GM19238 (cell line): Measurements from ENCODE around the gene SIGLEC14.
"Not testable (repeated sequence)": the region's sequence is repeated elsewhere in the genome, so short reads cannot be mapped to it uniquely, and the experiment has no call there.

Experiments
- DNase-seq: peaks from one replicate; pipeline ENCODE4 v3.0.0; 2011; ENCODE audit warnings: low spot score; ENCODE audit not compliant: insufficient read length

Gene SIGLEC14

DNA sequence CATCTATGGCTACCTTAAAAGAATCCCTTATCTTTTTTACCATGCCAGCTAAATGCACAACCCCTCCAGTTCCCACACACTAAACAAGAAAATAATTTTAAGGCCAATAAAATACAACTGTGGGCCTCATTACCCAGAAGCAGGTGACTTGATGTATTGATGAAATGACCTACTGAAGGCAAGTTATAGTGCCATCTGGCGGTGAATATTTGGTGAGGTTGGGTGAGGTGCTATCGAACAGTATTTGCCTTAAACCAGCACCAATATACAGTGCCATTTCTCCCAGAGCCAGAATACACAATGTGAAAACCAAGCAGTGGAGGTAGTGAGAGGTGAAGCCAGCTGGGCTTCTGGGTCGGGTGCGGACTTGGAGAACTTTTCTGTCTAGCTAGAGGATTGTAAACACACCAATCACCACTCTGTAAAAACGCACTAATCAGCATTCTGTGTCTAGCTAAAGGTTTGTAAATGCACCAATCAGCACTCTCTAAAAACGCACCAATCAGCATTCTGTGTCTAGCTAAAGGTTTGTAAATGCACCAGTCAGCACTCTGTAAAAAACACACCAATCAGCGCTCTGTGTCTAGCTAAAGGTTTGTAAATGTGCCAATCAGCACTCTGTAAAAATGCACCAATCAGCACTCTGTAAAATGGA, 29.4 kb upstream of the SIGLEC14 start:
- not testable (repeated sequence) for DNase-seq

DNA sequence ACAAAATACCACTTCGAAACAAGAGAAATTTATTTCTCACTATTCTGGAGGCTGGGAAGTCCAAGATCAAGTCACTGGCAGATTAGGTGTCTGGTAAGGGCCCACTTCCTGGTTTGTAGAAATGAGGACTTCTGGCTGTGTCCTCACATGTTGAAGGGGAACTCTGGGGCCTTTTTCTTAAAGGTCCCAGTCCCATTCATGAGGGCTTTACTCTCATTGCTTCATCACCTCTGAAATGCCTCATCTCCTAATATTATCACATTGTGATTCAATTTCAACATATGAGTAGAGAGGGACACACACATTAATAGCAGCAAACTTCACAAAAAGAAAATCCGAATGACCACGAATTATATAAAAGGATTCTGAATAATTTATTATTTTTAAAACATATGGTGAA, 21.6 kb upstream of the SIGLEC14 start:
- no peak for DNase-seq

DNA sequence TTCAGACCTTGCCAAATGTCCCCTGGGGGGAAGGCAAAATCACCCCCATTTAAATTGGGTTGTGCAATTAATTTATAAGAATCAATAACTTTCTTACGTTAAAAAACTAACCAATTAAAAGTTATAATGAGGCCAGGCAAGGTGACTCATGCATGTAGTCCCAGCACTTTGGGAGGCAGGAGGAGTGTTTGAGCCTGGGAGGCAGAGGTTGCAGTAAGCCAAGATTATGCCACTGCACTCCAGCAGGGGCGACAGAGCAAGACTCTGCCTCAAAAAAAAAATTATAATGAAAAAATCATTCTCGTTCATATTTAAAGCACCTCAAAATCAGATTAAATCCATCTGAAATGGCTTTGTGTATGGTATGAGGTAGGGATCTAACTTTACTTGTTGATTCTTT, 18.4 kb upstream of the SIGLEC14 start:
- DNase-seq, result no peak

DNA sequence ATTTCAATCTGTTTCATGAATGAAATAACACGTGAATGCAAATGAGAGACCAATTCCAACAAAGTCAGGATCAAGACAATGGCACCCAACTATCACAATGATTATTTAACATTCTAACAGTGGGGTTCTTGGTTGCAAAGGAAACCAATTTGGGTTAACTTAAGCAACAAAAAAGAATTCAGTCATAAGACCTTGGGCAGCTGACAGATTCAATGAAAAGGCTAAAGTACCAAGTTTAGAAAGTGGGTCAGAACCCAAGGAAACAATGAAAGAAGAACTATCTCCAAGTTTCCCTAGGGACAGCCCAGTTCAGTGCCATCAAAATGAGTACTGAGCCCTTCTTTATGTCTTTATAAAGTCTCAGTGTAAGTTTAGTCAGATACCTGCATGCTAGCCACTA, 17.5 kb upstream of the SIGLEC14 start:
- no peak for DNase-seq

DNA sequence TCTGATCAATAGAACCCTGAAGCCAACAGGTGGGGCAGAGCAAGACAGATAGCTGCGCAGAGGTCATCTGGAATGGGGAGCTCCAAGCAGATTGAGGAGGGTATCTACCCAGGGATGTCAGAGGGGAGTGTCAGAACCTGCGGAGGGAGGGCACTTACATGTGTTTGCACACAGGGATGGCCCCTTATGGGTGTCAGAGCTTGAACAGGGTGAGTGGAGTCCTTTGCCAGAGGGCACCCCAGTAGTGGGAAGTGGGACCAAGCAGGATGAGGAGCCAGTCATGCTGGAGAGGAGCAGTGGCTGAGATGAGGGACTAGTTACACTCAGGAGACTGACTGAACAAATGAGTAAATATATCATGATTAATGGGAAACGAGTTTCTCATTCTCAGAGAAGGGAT, 17.0 kb upstream of the SIGLEC14 start:
- no peak for DNase-seq

DNA sequence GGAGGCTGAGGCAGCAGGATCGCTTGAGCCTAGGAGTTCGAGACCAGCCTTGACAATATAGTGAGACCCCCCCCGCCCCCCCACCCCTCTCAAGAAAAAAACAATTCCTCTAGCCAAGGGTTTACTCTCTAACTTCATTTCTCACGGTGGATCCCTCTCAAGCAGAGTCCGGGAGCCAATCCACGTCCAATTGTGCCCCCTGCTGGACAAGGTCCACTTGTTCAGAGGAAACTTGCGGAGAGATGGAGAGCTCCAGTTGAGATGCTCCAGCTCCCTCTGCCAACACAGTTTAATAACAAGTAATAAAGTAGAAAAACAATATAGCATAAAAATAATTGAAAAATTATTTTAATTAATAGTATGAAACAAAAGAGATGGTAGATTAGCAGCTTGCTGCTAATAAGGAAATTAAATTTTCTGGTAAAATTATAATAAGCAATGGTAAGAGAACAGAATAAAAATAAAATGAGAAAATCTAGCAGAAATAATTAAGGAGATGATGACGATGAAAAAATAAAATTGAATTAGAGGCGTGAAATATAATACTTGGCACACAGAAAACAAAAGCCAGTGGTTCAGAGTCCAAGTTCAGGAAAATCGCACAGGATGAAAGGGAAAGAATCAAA, 14.5 kb upstream of the SIGLEC14 start:
- DNase-seq, result peak; percentile 39

DNA sequence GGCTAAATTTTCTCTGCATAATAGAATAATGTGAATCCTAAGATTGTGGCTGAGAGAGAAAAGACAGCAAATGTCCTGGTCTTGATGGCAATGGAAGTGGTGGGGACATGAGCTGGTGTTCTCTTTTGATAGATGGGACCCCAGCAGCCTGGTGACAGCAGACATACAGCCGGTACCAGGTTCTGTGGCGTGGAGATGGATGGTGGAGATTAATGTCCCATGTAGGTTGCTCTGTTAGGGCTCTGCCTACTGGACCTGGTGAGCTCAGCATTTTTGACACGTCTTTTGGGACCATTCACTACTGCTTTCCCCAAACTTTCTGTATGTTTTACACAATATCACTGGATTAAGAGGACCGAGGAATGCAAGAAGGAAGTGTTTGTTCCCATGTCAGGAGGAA, 8.2 kb upstream of the SIGLEC14 start:
- no peak for DNase-seq

DNA sequence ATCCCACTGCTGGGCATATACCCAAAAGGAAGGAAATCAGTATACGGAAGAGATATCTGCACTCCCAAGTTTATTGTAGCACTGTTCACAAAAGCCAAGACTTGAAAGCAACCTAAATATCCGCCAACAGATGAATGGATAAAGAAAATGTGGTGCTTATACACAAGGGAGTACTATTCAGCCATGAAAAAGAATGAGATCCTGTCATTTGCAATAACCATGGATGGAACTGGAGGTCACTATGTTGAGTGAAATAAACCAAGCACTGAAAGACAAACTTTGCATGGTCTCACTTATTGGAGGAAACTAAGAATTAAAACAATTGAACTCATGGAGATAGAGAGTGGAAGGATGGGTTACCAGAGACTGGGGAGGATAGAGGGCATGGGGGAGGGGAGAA, 6.5 kb upstream of the SIGLEC14 start:
- no peak for DNase-seq

DNA sequence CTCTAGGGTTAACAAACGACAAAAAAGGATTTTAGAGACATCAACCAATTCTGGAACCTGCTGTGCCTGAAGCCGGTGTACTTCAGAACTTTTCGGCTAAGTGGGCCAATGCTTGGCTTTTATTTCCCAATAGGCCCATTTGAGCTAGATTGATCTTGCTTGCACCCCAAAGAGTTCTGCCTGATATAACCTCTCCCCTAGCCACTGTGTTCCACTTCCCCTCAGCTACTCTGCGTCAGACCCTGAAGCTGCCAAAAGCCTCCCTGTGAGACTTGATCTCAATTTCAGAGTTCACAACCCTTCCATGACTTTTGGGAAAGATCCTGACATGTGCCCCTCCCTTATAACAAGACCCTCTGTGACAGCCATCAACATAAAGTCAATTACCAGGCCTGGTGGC, 5.6 kb upstream of the SIGLEC14 start:
- no peak for DNase-seq

DNA sequence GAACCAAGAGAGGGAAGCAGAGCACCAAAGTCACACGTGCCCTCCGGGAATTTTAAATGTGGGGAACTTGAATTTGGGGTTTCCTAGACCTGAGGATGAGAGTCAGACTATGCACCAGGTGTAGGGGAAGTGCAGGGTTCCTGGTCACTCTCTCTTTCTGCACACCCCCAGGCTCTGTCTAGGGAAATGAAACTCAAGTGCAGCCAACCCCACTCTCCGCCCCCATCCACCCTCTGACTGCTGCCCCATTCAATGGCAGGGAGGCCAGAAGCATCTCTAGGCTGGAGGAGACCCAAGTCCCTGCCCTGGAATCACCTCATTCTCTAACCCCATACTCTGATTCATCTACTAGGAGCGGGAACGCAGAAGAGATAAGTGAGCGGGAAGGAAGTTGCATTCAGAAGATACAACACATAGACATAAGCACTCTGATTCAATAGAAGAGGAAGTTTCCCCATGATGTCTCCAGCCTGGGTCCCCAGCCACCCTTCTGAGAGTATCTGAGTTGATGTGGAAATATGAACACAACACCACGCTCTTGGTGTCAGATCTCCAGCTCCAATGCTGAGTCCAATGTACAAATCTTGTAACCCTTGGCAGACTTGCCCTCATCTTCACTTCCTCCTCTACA, 4.7 kb upstream of the SIGLEC14 start:
- peak; percentile 36 for DNase-seq

DNA sequence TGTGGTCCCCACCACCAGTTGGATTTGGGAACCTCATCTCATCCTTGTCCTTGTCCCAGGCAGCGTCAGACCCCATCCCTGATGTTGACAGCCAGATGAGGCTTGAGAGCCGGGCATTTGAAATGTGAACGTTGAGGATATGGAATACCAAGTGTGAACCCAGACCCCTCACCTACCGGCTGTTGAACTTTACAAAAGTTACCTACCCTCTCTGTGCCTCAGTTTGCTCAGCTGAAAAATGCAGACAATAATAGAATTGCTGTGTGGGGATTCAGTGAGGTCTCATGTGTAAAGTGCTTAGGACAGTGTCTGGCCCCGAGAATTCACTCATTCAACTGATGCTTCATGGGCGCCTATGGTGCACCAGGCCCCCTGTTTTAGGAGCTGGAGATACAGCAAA, 693 bp upstream of the SIGLEC14 start:
- DNase-seq, result no peak

DNA sequence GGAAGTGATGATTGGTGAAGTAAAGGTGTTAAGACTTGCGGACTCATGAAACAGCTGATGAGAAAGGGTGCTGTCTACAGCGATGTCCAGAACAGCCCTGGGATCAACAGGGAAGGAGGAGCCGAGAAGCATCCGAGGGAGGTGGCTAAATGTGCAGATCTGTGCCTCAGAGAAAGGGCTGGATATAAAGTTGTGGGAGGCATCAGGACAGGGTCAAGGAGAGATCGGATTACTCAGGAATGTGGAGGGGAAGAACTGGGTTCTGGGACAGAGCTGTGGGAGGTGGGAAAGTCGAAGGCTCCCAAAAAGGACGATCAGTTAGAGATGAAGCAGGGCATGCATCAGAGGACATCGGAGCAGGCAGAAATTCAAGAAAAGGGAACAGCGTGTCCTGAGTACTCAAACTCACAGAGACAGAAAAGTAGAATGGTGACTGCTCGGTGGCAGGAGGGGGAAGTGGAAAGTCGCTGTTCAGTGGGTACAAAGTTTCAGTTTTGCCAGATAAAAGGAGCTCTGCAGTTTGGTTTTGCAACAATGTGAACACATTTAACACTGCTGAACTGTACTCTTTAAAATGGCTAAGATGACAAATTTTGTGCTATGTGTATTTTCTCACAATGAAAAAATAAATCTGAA, 1.9 kb downstream of the SIGLEC14 start:
- DNase-seq, result no peak

DNA sequence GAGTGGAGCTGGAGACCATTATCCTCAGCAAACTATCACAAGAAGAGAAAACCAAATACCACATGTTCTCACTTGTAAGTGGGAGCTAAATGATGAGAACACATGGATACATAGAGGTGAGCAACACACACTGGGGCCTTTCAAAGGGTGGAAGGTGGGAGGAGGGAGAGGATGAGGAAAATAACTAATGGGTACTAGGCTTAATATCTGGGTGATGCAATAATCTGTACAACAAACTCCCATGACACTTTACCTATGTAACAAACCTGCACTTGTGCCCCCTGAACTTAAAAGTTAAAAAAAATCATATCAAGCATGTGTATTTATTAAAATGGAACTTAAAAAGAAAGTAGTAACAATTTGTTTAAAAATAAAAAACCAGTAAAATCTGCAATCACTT, 5.0 kb downstream of the SIGLEC14 start:
- DNase-seq, result no peak

DNA sequence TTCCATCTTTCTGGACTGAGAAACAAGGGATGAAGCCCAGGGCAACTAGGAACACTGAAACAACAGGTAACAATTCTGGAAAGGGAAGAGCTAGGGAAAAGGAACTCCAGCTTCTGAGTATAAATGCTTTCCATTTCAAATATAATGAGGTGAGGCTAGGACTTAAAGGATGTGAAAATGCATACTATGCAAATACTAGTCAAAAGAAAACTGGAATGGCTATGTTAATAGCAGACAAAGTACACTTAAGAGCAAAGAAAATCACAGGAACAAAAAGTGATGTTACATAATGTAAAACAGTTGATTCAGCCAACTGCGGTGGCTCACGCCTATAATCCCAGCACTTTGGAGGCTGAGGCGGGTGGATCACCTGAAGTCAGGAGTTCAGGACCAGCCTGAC, 6.2 kb downstream of the SIGLEC14 start:
- no peak for DNase-seq

DNA sequence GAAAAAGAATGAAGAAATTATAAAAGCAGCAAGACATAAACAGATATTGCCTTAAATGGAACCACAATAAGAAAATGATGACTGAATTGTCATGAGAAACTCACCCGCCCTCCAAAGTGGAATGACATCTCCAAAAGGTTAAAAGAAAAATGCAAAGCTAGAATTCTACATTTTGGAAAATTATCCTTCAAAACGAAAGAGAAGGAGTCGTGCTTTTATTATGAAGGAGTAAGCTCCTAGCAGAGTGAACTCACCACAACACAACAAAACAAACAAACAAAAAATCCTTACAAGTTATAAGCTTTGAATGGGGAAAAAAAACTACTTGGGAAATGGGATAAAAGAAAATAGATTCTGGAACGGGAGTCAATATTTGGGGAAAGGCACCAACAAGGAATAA, 6.7 kb downstream of the SIGLEC14 start:
- no peak for DNase-seq

DNA sequence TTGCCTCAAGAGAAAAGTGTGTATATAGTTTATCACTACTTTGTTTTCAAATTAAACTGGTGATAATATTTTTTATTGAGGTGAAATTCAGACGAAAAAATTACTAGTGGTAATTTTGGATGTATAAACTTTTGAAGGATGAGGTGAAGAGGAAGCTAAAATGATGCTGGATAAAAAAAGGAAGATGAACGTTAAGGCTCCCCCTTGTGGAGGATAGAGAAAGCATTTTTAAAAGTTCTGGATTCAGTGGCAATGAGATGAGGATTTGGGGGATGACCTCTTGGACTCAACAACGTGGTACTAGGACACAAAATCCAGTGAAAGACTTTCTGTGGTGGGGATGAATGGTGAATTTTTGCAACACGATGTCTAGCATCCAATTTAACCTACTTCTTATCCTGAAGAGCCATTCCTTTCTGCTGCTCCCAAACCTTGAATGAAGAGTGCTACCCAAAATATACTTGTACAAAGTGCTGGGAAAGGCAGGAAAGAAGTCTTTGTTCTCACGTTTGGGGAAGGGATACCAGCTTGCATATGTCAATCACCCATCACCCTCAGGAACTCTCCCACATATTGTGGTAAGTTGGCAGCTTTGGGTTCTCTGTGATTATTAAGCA, 9.2 kb downstream of the SIGLEC14 start:
- no peak for DNase-seq

DNA sequence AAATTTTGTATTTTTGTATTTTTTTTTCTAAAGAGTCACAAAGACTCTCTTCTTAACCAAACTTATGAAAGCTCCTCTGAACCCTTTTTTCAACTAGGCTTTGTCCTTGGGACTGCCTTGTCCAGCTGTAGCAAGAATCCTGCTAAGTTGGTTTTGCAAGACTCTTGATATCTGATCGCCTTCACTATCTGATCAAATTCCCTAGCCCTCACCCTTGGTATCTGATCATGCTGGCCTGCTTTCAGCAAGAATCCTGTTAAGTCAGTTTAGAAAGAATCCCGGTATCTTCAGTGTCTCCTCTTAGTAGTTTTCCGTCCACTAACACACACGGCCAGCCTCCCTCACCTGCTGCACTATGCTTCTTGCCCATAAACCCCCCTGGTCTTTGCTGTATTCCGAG, 14.5 kb downstream of the SIGLEC14 start:
- no peak for DNase-seq

DNA sequence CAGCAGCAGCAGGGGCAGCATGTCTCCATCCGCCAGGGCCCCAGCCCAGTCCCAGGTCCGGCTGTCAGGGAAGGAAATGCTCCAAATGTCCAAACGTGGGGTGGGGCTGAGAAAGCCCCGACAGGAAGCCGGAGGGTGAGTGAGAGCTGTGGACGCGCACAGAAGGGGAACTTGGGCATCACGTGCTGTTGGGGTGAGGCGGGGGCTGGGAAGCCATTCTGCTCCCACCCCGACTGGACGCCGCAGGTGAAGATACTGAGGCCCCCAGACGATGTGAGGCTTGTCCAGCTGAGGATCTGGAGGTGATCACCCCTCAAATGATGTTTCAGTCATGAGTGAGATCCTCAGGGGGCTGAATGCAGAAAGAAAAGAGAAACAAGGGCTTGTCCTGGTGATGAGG, 16.3 kb downstream of the SIGLEC14 start, which contains the start of gene SIGLEC5:
Gene SIGLEC5 (minus strand): TSS at position 87 of the 400 bp plus-strand sequence. CDS start 66 bp downstream, at position 21.
- not testable (repeated sequence) for DNase-seq

DNA sequence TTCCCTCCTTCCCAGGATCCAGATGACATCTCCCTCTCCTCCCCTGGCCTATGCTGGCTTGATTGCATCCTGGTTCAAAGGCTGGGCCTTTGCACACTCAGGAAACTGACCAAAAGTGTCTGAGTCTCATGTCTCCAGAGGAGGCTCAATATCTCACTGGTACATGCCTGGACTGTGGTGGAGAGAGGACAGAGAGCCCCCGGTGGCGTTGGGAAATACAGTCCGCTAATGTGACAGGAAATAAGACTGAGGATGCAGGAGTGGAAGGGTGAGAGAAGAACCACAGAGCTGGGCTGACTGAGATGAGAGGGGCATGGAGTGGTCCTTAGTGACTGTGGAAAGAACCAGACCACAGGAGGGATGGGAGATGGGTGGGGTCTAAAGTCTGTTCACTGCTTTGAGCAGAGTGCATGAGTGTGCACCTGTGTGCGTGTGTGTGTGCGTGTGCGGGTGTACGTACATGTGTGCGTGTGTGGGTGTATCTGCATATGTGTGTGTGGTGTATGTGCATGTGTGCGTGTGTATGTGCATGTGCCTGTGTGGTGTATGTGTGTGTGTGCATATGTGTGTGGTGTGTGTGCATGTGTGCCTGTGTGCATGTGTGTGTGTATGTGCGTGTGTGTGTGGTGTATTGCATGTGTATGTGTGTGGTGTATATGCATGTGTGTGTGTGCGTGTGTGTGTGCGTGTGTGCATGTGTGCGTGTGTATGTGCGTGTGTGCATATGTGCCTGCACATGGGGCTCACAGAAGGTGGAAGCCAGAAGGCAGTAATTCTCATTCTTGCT, 18.3 kb downstream of the SIGLEC14 start:
- no peak for DNase-seq

DNA sequence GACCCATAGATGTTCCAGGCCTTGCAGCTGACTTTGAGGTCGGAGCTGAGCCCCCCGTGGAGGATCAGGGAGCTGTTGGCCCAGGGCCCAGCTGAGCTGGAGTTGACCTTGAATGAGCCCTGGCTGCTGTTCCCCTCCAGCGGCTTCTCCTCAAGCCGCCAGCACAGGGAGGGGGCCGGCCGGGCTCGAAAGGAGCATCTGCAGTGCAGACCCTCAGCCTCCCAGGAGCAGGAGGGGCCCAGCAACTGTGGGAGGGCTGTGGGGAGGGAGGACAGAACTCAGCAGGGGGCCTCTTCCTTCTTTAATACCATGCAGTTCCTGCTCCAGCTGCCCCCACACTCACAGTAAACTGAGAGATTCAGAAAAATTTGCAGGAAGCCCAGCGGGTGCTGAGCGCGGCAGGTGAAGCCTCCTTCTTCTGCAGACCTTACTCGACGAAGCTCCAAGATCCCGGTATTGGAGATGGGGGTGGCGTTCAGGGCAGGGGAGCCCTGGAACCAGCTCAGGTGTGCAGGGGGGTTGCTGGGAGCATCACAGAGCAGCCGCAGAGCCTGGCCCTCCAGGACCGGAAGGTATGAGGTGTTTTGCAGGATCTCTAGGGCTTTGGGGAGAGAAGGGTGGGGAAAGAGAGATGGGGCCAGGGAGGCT, 19.0 kb downstream of the SIGLEC14 start:
- DNase-seq, result no peak

DNA sequence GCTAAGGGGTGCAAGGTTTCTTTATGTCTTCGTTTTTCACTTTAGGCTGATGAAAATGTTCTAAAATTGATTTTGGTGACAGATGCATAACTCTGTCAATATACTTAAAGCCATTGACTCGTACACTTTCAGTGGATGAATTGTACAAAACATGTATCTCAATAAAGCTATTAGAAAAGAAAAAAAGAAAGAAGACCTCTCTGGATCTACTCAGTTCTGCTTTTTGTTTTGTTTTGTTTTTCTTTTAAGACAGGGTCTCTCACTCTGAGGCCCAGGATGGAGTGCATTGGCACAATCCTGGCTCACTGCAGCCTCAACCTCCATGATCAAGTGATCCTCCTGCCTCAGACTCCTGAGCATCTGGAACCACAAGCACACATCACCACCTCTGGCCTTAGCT, 19.9 kb downstream of the SIGLEC14 start:
- DNase-seq, result no peak
